HG02943 (cell line): Measurements from ENCODE around the gene CDH13.

Experiments
- ATAC-seq: cut with Tn5 transposase; IDR thresholded peaks from one replicate; pipeline ENCODE4 v1.9.1; 2021; ENCODE audit warnings: mild to moderate bottlenecking, low read depth, moderate library complexity; ENCODE audit not compliant: unreplicated experiment

CDH13 gene

DNA sequence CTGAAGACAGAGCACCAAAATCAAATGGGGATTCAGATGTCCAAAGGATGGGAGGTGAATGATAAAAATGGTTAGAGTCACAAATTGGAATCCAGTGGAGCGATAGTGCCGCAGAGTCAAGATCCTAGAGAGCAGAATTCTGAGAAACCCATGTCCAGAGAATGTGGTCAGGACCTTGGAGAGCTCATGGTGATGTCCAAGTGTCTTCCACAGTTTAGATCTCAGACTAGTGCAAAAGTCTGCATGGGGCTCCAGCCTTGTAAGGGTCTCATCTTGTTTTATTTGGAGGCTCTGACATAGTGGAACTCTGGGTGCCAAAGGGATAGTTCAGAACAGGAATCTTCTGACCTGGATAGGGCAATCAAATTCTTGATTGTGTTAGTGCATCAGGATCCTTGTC lies 935.1 kb downstream of the CDH13 start:
- no peak for ATAC-seq

DNA sequence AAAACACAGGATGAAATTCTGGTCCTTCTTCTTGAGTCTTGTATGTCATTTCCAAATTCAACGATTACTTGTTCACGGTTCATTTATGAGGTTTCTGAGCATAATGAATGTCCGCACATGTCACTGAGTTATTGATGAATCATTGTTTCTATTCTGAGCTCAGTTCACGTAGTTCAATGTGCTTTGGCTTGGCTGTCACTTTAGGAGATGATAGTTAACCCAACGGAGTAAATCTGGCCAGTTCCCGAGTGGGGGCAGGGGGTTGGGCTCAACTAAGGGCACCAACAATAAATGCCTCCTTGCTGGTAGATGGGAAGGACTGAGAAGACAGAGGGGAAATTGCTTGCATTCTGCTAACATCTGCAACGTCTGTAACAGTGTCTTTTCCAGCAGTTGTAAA lies 941.6 kb downstream of the CDH13 start:
- no peak for ATAC-seq

DNA sequence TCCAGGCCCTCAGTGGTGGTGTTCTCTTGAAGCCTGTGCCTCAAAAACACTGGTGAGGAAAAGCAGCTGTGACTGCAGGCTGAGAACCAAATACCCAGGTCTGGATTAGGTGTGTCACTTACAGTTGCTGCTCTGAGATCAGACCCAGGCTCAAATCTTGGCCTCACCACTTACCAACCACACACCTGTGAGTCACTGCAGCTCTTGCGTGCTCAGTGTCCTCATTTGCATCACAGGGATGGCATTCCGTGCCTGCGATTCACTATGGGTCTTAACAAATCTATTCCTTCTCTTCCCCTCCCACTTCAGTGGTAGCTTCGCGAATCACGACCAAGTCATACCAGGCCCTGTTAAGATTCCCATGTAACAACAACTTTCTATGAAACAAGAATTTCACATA lies 947.6 kb downstream of the CDH13 start:
- ATAC-seq: no peak

DNA sequence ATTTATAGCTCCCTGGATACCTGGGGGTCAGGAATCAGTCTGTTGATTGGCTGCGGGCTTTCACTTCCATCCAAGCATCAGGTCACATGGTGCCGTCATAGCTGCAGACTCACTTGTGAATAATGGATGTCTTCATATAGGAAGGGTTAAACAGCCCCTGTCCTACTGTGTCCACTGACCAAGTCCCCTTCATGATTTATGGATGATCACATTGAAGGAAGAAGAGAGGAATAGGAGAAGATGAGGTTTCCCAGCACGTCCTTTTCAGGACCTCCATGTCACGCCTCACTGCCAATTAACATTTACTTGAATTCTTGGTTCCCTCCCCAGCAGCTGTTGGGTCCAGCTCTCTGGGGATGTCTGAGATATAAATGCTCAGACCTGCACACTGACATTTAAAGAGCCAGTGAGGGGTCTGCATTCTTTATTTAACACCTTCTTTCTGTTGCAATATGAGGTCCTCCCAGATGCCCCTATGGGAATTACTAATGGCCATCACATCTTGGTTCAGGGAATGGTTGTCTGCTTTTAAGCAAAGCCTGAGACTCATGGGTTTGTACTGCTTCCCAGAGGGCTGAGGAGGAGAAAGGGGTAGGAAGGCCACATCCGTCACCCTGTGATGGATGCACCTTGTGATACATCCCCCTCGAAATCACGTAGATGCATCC lies 950.4 kb downstream of the CDH13 start:
- no peak for ATAC-seq

DNA sequence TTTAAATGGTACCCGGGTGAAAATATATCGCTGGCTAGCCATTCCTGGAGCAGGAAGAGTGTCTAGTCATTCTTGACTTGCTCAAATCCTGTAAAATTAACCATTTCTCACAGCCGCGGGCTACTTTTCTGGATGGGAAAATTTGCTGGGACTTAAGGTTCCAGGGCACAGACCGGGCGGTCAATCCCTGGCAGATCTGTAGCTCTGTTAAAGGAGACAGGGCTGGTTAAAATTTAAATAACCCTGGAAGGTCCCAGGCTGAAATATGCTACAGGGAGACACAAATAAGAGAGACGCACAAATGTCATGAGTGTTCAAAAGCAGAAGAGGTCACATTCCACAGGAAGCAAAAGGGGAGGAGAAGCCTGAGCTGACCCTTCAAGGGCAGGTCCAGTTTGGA lies 951.4 kb downstream of the CDH13 start:
- ATAC-seq: no peak

DNA sequence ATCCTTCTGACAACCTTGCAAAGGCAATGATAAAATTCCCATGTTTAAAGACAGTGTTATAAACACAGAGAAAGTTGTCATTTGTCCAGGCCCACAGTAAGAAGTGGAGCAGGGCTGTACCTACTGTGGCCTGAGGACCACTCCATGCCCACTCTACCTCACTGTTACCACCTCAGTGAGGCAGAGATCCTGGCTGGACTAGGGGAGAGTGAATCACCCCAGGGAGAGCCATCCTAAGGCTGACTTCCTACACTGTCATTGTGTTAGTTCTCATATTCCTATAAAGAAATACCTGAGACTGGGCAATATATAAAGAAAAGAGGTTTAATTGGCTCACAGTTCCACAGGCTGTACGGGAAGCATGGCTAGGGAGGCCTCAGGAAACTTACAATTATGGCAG lies 952.3 kb downstream of the CDH13 start:
- no peak for ATAC-seq

DNA sequence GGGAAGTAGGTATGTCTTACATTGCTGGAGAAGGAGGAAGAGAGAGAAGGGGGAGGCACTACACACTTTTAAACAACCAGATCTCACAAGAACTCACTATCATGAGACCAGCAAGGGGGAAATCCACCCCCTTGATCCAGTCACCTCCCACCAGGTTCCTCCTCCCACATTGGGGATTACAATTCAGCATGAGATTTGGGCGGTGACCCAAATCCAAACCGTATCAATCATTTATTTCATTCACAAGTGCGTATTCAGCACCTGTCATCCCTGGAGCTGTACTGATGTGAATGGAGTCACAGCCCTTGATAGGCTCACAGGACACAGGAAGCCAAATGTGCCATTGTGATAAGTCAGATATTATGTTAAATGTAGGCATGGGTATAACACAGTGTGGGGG lies 952.7 kb downstream of the CDH13 start:
- ATAC-seq: no peak

DNA sequence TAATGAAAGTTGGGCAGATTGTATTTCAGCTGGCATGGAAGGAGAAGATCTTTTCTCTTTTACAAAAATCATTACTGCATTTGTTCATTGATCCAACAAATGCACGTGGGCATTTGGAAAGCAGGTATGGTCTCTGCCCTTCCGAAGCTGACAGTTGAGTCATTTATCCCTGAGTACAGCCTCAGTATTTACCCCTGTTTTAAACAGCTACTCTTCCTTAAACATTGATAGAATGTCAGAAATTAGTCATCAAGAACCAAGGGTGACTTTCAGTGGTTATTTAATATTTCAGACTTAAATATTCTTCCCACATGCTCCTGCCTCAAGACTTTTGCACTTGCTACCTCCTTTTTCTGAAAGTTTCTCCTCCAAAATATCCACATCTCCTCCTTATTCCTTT lies 954.3 kb downstream of the CDH13 start:
- ATAC-seq: peak; percentile 68

DNA sequence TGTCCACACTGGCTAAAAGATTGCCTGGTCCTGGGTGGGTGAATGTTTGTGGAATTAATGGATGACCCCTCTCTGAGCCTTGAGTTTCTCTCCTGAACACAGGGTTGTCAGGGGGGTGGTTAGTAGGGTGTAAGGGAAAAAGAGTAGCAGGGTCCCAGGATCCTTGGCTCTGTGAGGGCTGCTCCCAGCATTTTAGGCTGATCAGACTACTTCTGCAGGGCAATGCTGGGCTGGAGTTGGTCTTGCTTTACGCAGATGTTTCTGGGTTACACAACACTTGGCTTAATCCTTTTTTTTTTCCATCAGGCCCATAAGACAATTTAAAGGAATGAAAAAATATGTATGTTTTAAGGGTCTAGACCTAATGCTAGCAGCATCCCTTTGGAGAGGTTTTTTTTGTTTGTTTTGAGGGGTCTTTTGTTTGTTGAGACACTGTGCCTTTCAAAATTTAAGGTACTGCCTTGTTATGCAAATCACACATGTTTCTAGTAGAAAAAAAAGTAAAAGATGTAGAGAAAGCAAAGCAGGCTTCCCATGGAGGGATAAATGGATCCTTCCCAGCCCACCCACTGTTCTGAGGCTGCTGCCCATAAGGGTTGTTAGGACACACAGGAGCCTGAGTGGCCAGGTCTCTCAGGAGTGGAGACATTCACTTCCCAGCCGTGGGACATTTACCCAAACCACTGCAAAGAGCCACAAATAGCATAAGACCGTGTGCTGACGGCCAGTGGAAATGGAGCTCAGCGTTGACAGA lies 955.4 kb downstream of the CDH13 start:
- no peak for ATAC-seq

DNA sequence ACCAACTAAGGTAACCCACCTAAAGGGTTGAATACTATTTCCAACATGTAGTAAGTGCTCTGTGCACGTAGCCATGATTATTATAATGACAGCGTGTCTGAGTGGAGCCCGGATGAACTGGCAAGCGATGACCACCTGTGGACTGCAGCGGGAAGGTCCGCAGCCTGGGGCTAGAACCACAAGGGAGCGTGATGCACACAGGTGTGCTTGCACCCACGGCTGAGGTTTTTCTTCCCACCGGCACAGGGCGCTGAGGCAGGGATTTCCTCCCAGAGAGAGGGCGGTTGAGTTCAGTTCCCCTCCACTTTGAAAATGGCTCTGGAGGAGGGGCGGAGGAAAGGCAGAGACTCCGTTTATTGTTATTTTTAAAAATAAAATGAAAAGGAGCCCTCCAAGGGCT lies 959.3 kb downstream of the CDH13 start:
- ATAC-seq: no peak

DNA sequence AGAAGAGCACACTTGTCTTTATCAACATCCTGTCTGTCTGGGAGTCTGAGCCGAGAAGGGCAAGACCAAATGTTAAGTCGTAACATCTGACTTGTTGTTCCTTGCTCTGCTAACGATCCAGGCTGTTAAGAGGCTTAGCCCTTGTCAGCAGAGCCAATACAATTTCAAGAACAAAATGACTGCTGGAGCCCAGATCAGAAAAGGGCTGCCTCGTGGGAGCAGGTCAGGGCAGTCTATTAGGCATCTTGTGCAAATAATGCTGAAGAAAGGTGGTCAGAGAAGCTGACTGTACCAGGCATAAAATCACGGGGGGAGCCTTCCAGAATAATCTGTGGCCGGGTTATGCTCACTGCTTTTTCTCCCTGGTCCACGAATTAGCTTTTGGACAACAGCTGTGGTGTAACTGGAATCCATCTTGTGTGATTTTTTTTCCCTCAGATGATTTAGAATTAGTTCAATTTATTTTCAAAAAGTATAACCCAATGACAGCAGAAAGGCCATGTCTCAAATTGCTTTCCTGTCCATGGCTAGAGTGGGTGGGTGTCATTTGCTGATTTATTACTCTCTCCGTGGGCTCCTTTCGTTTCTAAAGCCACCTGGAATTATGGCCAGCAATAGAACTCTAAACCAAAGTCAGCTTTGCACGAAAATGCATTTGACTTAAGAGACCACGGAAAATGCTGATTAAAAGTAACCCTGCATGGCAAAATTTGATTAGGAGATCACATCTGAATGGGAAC lies 959.9 kb downstream of the CDH13 start:
- no peak for ATAC-seq

DNA sequence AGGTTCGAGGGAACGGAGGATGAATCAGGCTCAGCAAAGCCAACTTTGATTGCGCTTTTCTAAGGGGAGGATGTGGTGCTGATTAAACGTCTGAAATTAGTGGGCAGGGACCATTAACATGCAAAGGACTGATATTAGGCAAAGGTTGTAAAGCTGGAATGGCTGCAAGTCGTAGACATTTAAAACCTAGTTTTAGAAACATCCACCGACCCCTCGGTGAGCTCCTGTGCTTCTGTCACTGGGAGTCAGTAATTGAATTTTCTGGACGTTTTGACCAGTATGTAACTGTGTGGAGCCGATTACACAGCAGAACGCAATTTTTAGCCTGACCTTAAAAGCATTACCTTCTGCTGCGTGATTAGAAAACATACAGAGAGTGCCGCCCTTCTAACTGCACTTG lies 960.4 kb downstream of the CDH13 start:
- no peak for ATAC-seq

DNA sequence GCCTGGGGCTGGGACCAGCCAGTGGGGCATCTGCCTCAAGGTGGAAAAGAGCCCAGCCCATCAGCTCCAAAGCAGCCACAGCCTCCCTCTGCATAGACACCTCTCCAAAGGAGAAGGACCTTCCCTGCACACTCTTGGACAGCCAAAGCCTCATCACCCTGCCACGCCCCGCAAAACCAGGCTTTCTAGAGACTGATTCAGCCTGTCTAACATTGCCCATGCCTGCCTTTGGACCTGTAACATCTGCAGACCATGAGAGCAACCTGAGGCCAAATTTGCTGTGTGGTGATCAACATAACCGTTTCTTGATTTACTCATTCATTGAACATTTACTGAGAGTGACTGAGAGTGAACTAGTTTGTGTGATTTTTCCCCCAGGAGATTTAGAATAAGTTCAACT lies 961.3 kb downstream of the CDH13 start:
- ATAC-seq: no peak

DNA sequence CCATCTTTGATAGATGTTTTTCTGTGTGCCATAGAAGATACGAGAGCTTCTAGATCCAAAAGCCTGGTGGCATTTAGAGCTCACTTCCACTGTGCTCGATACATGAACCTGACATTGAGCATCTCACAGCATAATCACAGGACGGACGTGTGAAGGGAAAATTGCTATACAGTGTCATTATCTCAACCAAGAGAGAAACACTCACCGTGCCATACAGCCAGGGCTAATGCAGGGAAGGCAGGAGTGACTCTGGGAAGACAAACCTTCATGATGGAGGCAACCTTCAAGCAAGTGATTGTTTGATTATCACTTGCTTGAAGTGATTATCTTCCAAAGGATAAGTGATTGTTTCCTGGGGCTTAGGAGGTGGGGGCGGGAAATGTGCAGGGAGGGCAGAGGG lies 962.8 kb downstream of the CDH13 start:
- no peak for ATAC-seq

DNA sequence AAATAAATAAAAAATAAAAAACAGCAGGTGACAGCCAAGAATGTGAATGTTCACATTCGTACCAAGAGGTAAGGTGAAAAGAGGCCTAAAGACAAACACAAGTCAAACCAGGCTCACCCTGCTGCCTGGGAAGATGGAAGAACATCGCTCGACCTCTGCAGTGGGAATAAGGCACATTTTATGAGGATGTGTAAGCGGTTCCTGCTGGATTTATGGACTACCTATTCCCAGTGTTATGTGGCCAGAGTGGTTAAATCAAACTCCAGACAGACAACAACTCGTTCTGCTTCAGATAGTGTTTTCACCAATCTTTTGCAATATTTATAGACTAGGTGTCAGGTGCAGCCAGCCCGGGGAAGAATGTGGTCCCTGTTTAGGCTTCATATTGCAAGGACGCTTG lies 966.0 kb downstream of the CDH13 start:
- ATAC-seq: no peak

DNA sequence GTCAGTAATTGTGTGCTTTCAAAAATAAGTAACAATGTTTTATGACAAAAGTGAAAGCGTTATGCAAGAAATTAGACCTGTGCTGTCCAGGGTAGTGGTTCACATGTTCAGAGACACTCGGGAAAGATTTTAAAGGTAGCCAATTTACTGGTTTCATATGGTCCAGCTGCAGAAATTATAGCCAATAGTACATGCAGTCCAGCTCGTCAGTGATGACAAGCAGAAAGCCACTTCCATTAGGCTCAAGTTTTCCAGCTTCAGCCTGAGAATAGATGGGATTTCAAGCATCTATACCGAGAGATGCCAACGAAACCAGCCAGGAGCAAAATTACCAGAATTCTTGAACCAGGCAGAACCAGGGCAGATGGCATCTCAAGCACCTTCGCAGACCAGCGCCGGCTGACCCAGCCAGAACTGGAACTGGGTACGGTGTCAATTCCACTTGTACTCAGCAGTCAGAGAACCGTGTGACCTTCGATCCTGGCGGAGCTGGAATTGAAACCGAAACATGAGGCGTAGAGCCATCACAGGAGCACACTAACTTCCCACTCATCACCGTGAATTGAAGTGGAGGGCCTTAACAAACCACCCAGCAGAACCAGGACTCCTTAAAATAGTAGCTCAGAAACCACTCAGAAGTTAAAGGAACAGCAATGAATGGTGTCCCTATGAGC lies 973.2 kb downstream of the CDH13 start:
- no peak for ATAC-seq

DNA sequence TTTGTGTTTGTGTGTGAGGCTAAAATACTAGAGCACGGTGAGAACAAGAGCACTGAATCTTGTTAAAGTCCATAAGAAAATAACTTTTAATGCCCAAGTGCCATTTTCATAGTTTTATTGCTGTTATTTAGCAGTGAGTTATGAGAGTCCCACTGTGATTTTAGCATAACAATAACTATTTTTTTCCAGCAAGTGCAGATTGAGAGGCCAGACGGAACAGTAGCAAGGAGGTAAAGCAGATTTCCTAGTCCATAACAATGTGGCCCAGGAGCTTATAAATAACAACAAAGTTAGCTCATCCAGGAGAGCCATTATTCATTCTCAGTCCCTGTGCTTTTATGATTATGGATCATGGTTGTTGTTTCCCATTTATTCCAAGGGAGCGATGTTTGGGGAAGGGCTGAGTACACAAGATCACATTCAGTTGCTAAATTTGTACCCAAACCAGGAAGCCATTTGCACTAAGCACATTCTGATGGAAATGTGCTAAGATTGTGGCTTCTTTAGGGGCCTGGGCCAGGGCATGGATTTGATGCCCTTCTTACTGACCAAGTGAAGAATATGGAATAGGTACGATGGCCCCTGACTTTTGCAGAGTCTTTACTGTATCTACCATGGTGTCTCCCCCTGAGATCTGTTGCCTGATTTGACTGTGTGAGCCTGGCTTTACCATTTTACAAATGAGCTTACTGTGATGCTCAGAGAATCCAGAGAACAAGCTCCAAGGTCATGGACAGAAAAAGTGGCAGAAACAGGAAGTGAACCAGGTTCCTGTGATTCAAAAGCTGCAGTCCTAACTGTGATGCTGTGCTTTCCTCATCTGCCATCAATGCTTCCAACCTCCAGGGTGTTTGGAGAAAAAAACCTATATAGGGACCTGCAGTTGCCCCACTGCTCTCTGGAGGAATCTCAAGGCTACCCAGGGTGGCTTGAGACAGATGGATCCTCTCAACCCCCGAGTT lies 976.3 kb downstream of the CDH13 start:
- ATAC-seq: no peak

DNA sequence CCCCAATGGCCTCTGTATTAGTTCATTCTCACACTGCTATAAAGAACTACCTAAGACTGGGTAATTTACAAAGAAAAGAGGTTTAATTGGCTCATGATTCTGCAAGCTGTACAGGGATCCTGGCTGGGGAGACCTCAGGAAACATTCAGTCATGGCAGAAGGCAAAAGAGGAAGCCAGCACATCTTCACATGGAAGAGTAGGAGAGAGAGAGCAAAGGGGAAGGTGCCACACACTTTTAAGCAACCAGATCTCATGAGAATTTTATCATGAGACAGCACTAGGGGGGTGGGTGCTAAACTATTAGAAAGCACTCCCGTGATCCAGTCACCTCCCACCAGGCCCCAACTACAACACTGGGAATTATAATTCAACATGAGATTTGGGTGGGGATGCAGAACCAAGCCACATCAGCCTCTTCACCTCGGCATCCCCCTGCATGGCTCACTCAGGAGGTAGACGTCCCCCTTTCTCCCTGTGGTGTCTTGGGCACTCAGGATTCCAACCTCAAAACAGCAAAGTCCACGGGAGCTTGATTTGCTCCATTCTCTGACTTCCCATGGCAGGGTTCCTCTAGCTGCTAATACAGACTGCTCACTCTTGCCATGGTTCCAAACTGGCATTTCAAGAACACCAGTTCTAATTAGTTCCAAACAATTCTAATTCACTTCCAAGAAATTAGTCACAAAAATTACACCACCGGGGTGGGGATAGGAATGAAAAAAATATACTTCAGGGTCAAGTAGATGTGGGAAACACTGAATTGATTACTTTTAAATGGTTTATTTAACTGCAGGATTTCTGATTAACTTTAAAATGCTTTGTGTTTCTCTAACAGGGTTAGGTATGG lies 977.2 kb downstream of the CDH13 start:
- no peak for ATAC-seq

DNA sequence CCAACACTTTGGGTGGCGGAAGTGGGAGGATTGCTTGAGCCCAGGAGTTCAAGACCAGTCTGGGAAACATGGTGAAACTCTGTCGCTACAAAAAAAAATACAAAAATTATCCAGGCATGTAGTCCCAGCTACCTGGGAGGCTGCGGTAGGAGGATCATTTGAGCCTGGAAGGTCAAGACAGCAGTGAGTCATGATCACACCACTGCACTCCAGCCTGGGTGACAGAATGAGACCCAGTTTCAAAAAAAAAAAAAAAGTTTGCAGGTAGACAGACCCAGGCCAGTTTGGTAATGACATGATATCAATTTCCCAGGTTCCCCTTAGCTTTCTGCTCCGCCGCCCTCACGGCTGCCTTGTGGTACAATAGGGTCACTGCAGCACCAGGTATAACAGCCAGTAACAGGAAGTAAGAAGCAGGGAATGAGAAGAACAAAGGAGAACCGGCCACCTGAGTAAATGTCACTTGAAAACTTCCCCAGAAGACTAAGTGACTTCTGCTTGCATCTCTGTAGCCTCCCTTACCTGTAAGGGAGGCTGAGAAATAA lies 979.8 kb downstream of the CDH13 start:
- ATAC-seq: no peak
